Neuron (in vitro differentiated cells): ENCODE results near the gene HBA2.
"Not testable (repeated sequence)": the region's sequence is repeated elsewhere in the genome, so short reads cannot be mapped to it uniquely, and the experiment has no call there.

ENCODE experiments used
- H2AFZ ChIP-seq: one replicate; pipeline ENCODE4 v1.6.1; 2013; ENCODE audit warnings: low read depth, mild to moderate bottlenecking, inconsistent platforms, low read length, moderate library complexity
- H3K27me3 ChIP-seq: one replicate; pipeline ENCODE4 v1.6.1; 2013; ENCODE audit warnings: low read length; ENCODE audit not compliant: insufficient read depth
- H3K36me3 ChIP-seq: one replicate; pipeline ENCODE4 v1.6.1; 2013; ENCODE audit warnings: low read length; ENCODE audit not compliant: insufficient read depth
- H3K4me1 ChIP-seq: one replicate; pipeline ENCODE4 v1.6.1; 2013; ENCODE audit warnings: low read length; ENCODE audit not compliant: insufficient read depth
- H3K4me3 ChIP-seq: 2 replicates; pipeline ENCODE4 v1.5.1; 2013; ENCODE audit warnings: mild to moderate bottlenecking, low read length, moderate library complexity
- H3K9me3 ChIP-seq: one replicate; pipeline ENCODE4 v1.6.1; 2013; ENCODE audit warnings: low read length

HBA2 gene

GRCh38 chr16:172374-172941 is at the start of gene HBA2:
HBA2 (plus strand) TSS chr16:172876; CDS start chr16:172913, 37 bp downstream.
- H3K4me1 ChIP-seq, H3K4me3 ChIP-seq, H2AFZ ChIP-seq, H3K36me3 ChIP-seq, H3K9me3 ChIP-seq: not testable (repeated sequence)
- peaks cover 60% of the 10 kb centered on the region for H3K27me3 ChIP-seq

- H2AFZ ChIP-seq, H3K4me3 ChIP-seq, H3K27me3 ChIP-seq, H3K9me3 ChIP-seq, H3K4me1 ChIP-seq, H3K36me3 ChIP-seq: not testable (repeated sequence)
These were observed 48.9 kb upstream of the HBA2 start for GRCh38 chr16:123558-124350.

GRCh38 chr16:125011-125410 is 47.7 kb upstream of the HBA2 start:
- Histone ChIP-seq H3K36me3 (no peaks in the 10 kb centered on the region), H3K27me3 (no peaks in the 10 kb centered on the region), H3K4me1 (no peaks in the 10 kb centered on the region), H3K9me3 (no peaks in the 10 kb centered on the region), H2AFZ (no peak overlapping the region), H3K4me3 (no peak overlapping the region)

- H3K4me3 ChIP-seq, result no peak overlapping the region
- no peak overlapping the region for H2AFZ ChIP-seq
- H3K9me3 ChIP-seq, result peaks cover 2% of the 10 kb centered on the region
- H3K4me1 ChIP-seq, result no peaks in the 10 kb centered on the region
- no peaks in the 10 kb centered on the region for H3K36me3 ChIP-seq
- H3K27me3 ChIP-seq, result no peaks in the 10 kb centered on the region
These were observed 43.6 kb upstream of the HBA2 start for GRCh38 chr16:129075-129474.

- H3K36me3 ChIP-seq, result no peaks in the 10 kb centered on the region
- H2AFZ ChIP-seq, result no peak overlapping the region
- H3K27me3 ChIP-seq, result no peaks in the 10 kb centered on the region
- H3K9me3 ChIP-seq, result peaks cover 2% of the 10 kb centered on the region
- H3K4me1 ChIP-seq, result no peaks in the 10 kb centered on the region
- H3K4me3 ChIP-seq, result no peak overlapping the region
These were observed 42.0 kb upstream of the HBA2 start for GRCh38 chr16:130533-131173.

- Histone ChIP-seq H3K9me3 (peaks cover 2% of the 10 kb centered on the region), H2AFZ (no peak overlapping the region), H3K27me3 (no peaks in the 10 kb centered on the region), H3K4me3 (no peak overlapping the region), H3K4me1 (no peaks in the 10 kb centered on the region), H3K36me3 (no peaks in the 10 kb centered on the region)
These were observed 40.6 kb upstream of the HBA2 start for GRCh38 chr16:132120-132519.

- Histone ChIP-seq H2AFZ (no peak overlapping the region), H3K27me3 (no peaks in the 10 kb centered on the region), H3K4me1 (no peaks in the 10 kb centered on the region), H3K4me3 (no peak overlapping the region), H3K9me3 (peaks cover 2% of the 10 kb centered on the region), H3K36me3 (no peaks in the 10 kb centered on the region)
These were observed 39.0 kb upstream of the HBA2 start for GRCh38 chr16:133716-134115.

- H3K4me3 ChIP-seq, result peak overlapping the region; percentile 83
- no peaks in the 10 kb centered on the region for H3K9me3 ChIP-seq
- peak overlapping the region; percentile 96 for H2AFZ ChIP-seq
- no peaks in the 10 kb centered on the region for H3K27me3 ChIP-seq
- no peaks in the 10 kb centered on the region for H3K36me3 ChIP-seq
- H3K4me1 ChIP-seq, result no peaks in the 10 kb centered on the region
These were observed 34.6 kb upstream of the HBA2 start for GRCh38 chr16:138049-138417.

GRCh38 chr16:140175-140857 is 32.4 kb upstream of the HBA2 start:
- no peaks in the 10 kb centered on the region for H3K9me3 ChIP-seq
- H2AFZ ChIP-seq, result no peak overlapping the region
- H3K4me3 ChIP-seq, result no peak overlapping the region
- no peaks in the 10 kb centered on the region for H3K36me3 ChIP-seq
- H3K27me3 ChIP-seq, result no peaks in the 10 kb centered on the region
- H3K4me1 ChIP-seq, result no peaks in the 10 kb centered on the region

- Histone ChIP-seq H3K9me3 (no peaks in the 10 kb centered on the region), H3K27me3 (no peaks in the 10 kb centered on the region), H3K36me3 (no peaks in the 10 kb centered on the region), H2AFZ (no peak overlapping the region), H3K4me1 (no peaks in the 10 kb centered on the region), H3K4me3 (no peak overlapping the region)
These were observed 30.2 kb upstream of the HBA2 start for GRCh38 chr16:142405-142967.

- Histone ChIP-seq H2AFZ (no peak overlapping the region), H3K36me3 (no peaks in the 10 kb centered on the region), H3K27me3 (no peaks in the 10 kb centered on the region), H3K4me3 (no peak overlapping the region), H3K4me1 (no peaks in the 10 kb centered on the region), H3K9me3 (no peaks in the 10 kb centered on the region)
These were observed 29.6 kb upstream of the HBA2 start for GRCh38 chr16:143047-143446.

GRCh38 chr16:143456-143855 is 29.2 kb upstream of the HBA2 start:
- H3K36me3 ChIP-seq, result no peaks in the 10 kb centered on the region

GRCh38 chr16:144797-145252 is 27.9 kb upstream of the HBA2 start:
- no peaks in the 10 kb centered on the region for H3K9me3 ChIP-seq
- no peak overlapping the region for H2AFZ ChIP-seq
- no peaks in the 10 kb centered on the region for H3K4me1 ChIP-seq
- no peaks in the 10 kb centered on the region for H3K36me3 ChIP-seq
- H3K27me3 ChIP-seq, result peaks cover 10% of the 10 kb centered on the region
- no peak overlapping the region for H3K4me3 ChIP-seq

More at GRCh38 chr16:143456-143855, 29.2 kb upstream of the HBA2 start:
- Histone ChIP-seq H3K4me3 (no peak overlapping the region), H3K9me3 (no peaks in the 10 kb centered on the region), H2AFZ (no peak overlapping the region), H3K4me1 (no peaks in the 10 kb centered on the region), H3K27me3 (peaks cover 2% of the 10 kb centered on the region)
